ENCODE data around the gene PLCH1.

DNA sequence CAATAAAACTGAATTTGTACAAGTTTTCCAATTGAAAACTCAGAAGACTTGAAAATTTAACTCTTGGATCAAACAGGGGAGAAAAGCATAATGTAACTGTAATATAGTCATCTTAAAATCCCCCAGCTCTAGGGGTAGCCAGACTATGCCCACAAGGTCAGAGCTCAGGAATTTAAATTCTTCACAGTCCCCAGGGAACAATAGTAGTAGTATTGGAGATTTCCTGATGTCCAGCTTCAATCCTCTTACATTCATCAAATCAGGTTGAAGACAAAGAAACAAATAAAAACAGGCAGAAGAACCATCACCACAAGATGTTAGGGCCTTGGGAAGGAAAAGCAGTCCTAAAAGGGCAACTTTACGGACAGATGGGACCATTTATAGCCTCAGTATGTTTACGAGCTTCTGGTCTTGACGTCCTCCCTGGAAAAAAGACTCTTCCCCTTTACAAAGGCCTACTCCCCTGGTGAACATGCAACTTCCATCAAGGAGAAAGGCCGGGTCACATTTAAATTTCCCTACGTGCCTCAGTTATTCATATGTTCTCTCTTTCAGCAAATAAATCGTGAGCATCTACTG is 96.8 kb downstream of the PLCH1 start:
- TF ChIP-seq, protein P1, sequence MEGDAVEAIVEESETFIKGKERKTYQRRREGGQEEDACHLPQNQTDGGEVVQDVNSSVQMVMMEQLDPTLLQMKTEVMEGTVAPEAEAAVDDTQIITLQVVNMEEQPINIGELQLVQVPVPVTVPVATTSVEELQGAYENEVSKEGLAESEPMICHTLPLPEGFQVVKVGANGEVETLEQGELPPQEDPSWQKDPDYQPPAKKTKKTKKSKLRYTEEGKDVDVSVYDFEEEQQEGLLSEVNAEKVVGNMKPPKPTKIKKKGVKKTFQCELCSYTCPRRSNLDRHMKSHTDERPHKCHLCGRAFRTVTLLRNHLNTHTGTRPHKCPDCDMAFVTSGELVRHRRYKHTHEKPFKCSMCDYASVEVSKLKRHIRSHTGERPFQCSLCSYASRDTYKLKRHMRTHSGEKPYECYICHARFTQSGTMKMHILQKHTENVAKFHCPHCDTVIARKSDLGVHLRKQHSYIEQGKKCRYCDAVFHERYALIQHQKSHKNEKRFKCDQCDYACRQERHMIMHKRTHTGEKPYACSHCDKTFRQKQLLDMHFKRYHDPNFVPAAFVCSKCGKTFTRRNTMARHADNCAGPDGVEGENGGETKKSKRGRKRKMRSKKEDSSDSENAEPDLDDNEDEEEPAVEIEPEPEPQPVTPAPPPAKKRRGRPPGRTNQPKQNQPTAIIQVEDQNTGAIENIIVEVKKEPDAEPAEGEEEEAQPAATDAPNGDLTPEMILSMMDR (IDR thresholded peaks at IDR 0.05 in 2 of 3, conservative IDR thresholded peaks at IDR 0.05 in 1 of 3; ENCODE audit: borderline replicate concordance in 1 of 3, insufficient read depth in 1 of 3, low read depth in 2 of 3, low read length in 2 of 3) = no peak
- no peak for TF ChIP-seq ZFX (IDR thresholded peaks at IDR 0.05)
- TF ChIP-seq EZH2 (IDR thresholded peaks at IDR 0.05) = no peak
- TF ChIP-seq, protein P2, sequence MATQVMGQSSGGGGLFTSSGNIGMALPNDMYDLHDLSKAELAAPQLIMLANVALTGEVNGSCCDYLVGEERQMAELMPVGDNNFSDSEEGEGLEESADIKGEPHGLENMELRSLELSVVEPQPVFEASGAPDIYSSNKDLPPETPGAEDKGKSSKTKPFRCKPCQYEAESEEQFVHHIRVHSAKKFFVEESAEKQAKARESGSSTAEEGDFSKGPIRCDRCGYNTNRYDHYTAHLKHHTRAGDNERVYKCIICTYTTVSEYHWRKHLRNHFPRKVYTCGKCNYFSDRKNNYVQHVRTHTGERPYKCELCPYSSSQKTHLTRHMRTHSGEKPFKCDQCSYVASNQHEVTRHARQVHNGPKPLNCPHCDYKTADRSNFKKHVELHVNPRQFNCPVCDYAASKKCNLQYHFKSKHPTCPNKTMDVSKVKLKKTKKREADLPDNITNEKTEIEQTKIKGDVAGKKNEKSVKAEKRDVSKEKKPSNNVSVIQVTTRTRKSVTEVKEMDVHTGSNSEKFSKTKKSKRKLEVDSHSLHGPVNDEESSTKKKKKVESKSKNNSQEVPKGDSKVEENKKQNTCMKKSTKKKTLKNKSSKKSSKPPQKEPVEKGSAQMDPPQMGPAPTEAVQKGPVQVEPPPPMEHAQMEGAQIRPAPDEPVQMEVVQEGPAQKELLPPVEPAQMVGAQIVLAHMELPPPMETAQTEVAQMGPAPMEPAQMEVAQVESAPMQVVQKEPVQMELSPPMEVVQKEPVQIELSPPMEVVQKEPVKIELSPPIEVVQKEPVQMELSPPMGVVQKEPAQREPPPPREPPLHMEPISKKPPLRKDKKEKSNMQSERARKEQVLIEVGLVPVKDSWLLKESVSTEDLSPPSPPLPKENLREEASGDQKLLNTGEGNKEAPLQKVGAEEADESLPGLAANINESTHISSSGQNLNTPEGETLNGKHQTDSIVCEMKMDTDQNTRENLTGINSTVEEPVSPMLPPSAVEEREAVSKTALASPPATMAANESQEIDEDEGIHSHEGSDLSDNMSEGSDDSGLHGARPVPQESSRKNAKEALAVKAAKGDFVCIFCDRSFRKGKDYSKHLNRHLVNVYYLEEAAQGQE (IDR thresholded peaks at IDR 0.05; ENCODE audit: low read depth) = no peak
- no peak for TF ChIP-seq POLR2AphosphoS5 (IDR thresholded peaks at IDR 0.05; ENCODE audit: low read depth, low read length)
- TF ChIP-seq, protein P3, sequence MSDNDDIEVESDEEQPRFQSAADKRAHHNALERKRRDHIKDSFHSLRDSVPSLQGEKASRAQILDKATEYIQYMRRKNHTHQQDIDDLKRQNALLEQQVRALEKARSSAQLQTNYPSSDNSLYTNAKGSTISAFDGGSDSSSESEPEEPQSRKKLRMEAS (IDR thresholded peaks at IDR 0.05) = no peak
- no peak for TF ChIP-seq TCF7L2 (IDR thresholded peaks at IDR 0.05; ENCODE audit: borderline replicate concordance, extremely low read depth, insufficient read depth, insufficient read length)
